NCI-H2081 (cell line): ENCODE measurements around the gene SLC25A23.
A peak's percentile ranks its signal among the peaks of the same experiment; 100 is the strongest.
"Not testable (repeated sequence)": the region's sequence is repeated elsewhere in the genome, so short reads cannot be mapped to it uniquely, and the experiment has no call there.

Source experiments
- DNase-seq, 2 experiments: peaks; one replicate each; lab custom pipeline; 2025; lab: John Stamatoyannopoulos, UW

Gene SLC25A23

GRCh38 chr19:6459262-6460098 is at the start of gene SLC25A23:
TSS of gene SLC25A23 (minus strand) at chr19:6459792. CDS start at chr19:6459628, 164 bp downstream.
- DNase-seq: peak; percentile 60 to 69

- DNase-seq: not testable (repeated sequence)
These were observed 48.6 kb upstream of the SLC25A23 start for GRCh38 chr19:6508028-6508771.

DNA sequence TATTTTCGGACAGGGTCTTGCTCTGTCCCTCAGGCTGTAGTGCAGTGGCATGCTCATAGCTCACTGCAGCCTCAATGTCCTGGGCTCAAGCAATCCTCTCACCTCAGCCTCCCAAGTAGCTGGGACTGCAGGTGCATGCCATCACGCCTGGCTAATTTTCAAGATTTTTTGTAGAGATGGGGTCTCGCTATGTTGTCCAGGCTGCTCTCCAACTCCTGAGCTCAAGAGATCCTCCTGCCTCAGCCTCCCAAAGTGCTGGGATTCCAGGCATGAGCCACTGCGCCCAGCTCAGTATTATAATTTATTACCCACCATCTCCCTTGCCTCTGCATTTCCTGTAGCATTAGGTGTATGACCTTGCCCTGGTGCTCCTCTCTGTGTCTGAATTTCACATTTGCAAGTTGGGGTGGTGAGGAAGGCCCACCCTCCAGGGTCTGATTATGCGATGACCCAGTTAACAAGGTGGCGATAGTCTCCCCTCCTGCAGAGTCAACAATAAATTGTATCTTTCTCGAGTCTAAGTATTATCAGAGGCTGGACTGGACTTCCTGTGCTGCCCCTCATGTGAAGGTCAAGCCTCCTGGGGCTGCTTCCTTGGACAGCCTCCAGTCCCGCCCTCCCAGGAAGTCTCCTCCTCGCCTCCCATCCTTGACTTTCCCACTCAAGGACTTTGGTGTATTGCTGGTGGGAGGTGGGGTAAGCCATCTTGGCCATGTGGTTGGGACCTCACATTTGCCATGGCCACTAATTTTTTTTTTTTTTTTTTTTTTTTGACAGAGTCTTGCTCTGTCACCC is 44.0 kb upstream of the SLC25A23 start:
- DNase-seq: no peak

GRCh38 chr19:6501740-6502648 is 42.4 kb upstream of the SLC25A23 start, which contains the start of gene TUBB4A:
TSS of gene TUBB4A (minus strand) at chr19:6502309. CDS start at chr19:6502212, 97 bp downstream.
- no peak for DNase-seq

GRCh38 chr19:6500837-6501739 is 41.5 kb upstream of the SLC25A23 start:
- no peak for DNase-seq

GRCh38 chr19:6499052-6499790 is 39.6 kb upstream of the SLC25A23 start:
- DNase-seq: no peak

GRCh38 chr19:6498294-6499036 is 38.9 kb upstream of the SLC25A23 start:
- DNase-seq: no peak

- no peak for DNase-seq
These were observed 36.4 kb upstream of the SLC25A23 start for GRCh38 chr19:6495947-6496346.

DNA sequence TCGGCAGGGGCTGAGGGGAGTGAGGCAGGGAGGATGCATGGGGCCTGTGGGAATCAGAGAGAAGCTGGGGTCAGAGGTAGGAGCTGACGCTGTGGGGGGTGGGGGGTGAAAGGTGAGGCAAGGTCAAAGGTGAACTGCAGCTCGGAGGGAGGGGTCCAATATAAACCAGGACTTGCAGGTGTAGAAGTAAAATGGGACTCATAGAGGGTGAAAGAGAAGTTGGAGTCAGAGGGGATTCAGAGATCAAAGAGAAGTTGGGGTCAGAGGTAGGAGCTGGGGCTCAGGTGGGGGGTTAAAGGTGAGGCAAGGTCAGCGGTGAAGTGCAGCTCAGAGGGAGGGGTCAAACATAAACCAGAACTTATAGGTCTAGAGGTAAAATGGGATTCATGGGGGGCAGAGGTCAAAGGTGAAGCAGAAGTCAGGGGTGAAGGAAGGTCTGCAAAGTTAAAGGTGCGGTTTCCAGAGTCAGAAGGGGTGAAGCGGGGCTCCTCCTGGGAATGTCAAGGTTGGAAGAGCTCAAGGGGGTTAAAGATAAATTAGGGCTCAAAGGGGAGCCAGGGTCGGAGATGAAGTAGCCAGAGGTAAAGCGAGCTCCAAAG is 34.9 kb upstream of the SLC25A23 start:
- no peak for DNase-seq

- DNase-seq: no peak
These were observed 32.4 kb upstream of the SLC25A23 start for GRCh38 chr19:6491802-6492592.

DNA sequence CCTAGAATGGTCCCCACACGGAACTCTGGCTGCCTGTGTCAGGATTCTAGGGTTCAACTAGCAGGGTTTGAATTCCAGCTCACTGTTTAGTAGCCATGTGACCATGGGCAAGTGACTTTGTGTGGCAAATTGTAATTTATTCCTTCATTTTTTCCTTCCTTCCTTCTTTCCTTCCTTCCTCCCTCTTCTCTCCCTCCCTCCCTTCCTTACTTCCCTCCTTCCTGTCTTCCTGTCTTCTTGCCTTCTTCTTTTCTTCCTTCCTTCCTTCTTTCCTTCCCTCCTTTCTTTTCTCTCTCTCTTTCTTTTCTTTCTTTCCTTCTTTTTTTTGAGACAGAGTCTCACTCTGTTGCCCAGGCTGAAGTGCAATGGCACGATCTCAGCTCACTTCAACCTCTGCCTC is 30.5 kb upstream of the SLC25A23 start:
- no peak for DNase-seq

DNA sequence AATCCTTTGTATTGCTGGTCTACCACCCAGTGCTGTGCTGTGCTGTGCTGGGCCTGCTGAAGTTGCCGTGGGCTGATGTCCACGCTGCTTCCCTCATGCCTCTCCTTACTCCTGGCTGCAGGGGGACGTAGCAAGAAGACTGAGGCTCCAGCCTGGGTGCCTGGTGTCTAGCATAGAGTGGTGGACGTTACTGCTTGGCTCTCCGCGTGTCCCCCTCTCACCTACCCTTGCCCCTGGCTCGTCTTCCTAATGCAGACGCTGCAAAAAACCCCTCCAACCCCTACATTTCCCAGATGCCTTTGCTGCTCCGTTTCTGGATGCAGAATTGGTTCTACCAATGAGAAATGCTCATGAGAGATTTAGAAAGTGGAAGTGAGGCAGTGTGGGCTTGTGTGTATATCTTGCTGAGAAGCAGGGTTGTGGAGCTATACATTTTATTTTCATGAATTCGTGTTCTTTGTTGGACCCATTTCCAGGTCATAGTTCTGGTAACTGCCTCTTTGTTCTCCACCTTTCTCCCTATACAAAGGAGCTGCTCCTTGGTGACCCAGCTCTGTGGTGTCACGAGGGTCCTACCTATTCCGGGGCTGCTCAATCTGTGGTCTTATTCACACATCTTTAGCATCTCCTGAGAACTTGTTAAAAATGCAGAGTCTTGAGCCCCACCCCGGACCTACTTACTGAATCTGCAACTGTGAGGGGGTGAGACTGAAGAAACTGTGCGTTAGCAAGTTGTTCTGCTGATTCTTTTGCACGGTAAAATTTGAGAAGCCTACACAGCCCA is 29.9 kb upstream of the SLC25A23 start:
- DNase-seq: no peak

- no peak for DNase-seq
These were observed 25.2 kb upstream of the SLC25A23 start for GRCh38 chr19:6484831-6485230.

DNA sequence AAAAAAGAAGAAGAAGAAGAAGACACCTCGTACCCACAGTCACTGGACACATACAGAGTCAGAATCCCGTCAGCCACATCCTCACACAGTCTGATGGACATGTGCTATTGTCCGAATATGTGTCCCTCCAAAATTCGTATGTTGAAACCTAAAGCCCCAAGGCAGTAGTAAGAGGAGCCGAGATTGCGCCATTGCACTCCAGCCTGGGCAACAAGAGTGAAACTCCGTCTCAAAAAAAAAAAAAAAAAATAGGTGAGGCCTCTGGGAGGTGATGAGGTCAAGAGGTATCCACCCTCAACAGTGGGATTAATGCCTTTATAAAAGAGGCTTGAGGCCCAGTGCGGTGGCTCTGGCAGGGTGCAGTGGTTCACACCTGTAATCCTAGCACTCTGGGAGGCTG is 24.6 kb upstream of the SLC25A23 start:
- no peak for DNase-seq

DNA sequence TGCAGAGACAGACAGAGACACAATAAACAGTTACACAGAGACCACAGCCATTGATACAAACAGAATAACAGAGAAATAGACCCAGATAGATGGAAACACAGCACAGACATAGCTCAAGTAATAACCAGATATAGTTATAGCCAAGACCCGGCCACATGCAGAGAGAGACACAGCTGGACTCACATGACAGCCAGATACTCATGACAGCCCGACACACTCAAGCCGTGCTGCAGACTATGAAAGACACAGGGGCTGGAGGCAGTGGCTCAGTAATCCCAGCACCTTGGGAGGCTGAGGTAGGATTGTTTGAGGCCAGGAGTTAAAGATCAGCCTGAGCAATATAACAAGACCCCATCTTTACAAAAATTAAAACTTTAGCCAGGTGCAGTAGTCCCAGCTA is 23.6 kb upstream of the SLC25A23 start:
- no peak for DNase-seq

DNA sequence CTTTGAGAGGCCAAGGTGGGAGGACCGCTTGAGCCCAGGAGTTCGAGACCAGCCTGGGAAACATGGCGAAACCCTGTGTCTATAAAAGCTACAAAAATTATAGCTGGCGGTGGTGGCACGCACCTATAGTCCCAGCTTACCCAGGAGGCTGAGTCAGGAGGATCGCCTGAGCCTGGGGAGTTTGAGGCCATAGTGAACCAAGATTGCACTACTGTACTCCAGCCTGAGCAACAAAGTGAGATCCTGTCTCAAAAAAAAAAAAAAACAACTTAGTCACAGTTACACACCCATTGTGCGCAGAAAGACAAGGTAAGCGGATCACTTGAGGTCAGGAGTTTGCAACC is 22.7 kb upstream of the SLC25A23 start:
- no peak for DNase-seq
